BJ (cell line): ENCODE results near the gene SCYGR8. TPM values are rescaled to one million over a fixed set of nuclear protein-coding genes. Genes with fewer than 3 reads are reported as not detected.

ENCODE experiments used
- CTCF ChIA-PET: fragments of 350-600 bp; formaldehyde crosslinking; extraction: SDS; loops from one replicate; lab custom pipeline; 2021; ENCODE audit warnings: antibody characterized with exemption, inconsistent platforms; lab: Yijun Ruan, JAX
- POLR2A ChIA-PET: fragments of 300-600 bp; sonication (Branson Sonifier 250); formaldehyde crosslinking; extraction: SDS; loops from one replicate; lab custom pipeline; 2021; ENCODE audit warnings: antibody characterized with exemption; lab: Charles Lee
- DNase-seq: peaks from one replicate; pipeline ENCODE4 v3.0.0-alpha.2; 2011; ENCODE audit warnings: low read depth
- H3K27me3 ChIP-seq: 2 replicates; pipeline ENCODE4 v1.6.0; 2011; ENCODE audit warnings: low read length; ENCODE audit not compliant: control insufficient read depth, insufficient read depth
- H3K36me3 ChIP-seq: 2 replicates; pipeline ENCODE4 v1.5.1; 2011; ENCODE audit warnings: low read length; ENCODE audit not compliant: control insufficient read depth, insufficient read depth
- H3K4me3 ChIP-seq: 2 replicates; pipeline ENCODE4 v1.5.1; 2011; ENCODE audit warnings: low read depth, mild to moderate bottlenecking, control low read depth, low read length
- CTCF ChIP-seq: IDR thresholded peaks from 2 replicates; pipeline ENCODE4 v1.5.1; 2011; ENCODE audit warnings: low read depth, mild to moderate bottlenecking, control low read depth, inconsistent platforms, low read length, moderate library complexity; ENCODE audit not compliant: insufficient read depth
- polyA plus RNA-seq: library from polyadenylated mRNA; depleted of rRNA; stranded (reverse); fragments of >200 nt; gene quantifications from 2 replicates; pipeline ENCODE4 v1.2.3, GENCODE V29; 2011

SCYGR8 gene
- polyA plus RNA-seq, 1 experiment: not detected

- Histone ChIP-seq H3K4me3 (no peak overlapping the region), H3K27me3 (no peaks in the 10 kb centered on the region), H3K36me3 (no peaks in the 10 kb centered on the region)
- ChIA-PET POLR2A (no interaction called here), CTCF (no interaction called here)
- DNase-seq: no peak
- no peak for TF ChIP-seq CTCF
Observed at GRCh38 chr2:227706859-227707258, 38.8 kb upstream of the SCYGR8 start.

GRCh38 chr2:227707390-227707789 lies 38.3 kb upstream of the SCYGR8 start:
- CTCF ChIA-PET: no interaction called here
- POLR2A ChIA-PET: no interaction called here
- H3K4me3 ChIP-seq: no peak overlapping the region
- DNase-seq: no peak
- TF ChIP-seq CTCF: no peak
- no peaks in the 10 kb centered on the region for H3K36me3 ChIP-seq
- no peaks in the 10 kb centered on the region for H3K27me3 ChIP-seq

- DNase-seq: no peak
Observed at GRCh38 chr2:227710986-227711385, 34.7 kb upstream of the SCYGR8 start.

GRCh38 chr2:227713291-227713690 lies 32.4 kb upstream of the SCYGR8 start:
- CTCF ChIA-PET: no interaction called here
- TF ChIP-seq CTCF: no peak

More at GRCh38 chr2:227710986-227711385, 34.7 kb upstream of the SCYGR8 start:
- POLR2A ChIA-PET: no interaction called here
- Histone ChIP-seq H3K36me3 (no peaks in the 10 kb centered on the region), H3K4me3 (no peak overlapping the region), H3K27me3 (no peaks in the 10 kb centered on the region)
- no peak for TF ChIP-seq CTCF
- CTCF ChIA-PET: no interaction called here

GRCh38 chr2:227716501-227716900 lies 29.2 kb upstream of the SCYGR8 start:
- Histone ChIP-seq H3K27me3 (no peaks in the 10 kb centered on the region), H3K4me3 (no peak overlapping the region), H3K36me3 (no peaks in the 10 kb centered on the region)
- ChIA-PET CTCF (interaction anchor here (0.7 kb wide), 1 partner anchor 24 kb away, joined by 3 read pairs; no protein-coding TSS in a partner anchor), POLR2A (no interaction called here)
- DNase-seq: no peak
- no peak for TF ChIP-seq CTCF

More at GRCh38 chr2:227713291-227713690, 32.4 kb upstream of the SCYGR8 start:
- H3K36me3 ChIP-seq: no peaks in the 10 kb centered on the region
- no peak for DNase-seq
- no peaks in the 10 kb centered on the region for H3K27me3 ChIP-seq
- POLR2A ChIA-PET: no interaction called here
- no peak overlapping the region for H3K4me3 ChIP-seq
